AG04449 (cell line): ENCODE results near the gene PPP1R13B.

ENCODE experiments used
- CTCF ChIA-PET: fragments of 350-600 bp; formaldehyde crosslinking; extraction: SDS; loops from one replicate; lab custom pipeline; 2021; ENCODE audit warnings: antibody characterized with exemption; lab: Yijun Ruan, JAX
- POLR2A ChIA-PET: fragments of 400-600, 350-600 bp; formaldehyde crosslinking; extraction: SDS; loops from one replicate; lab custom pipeline; 2020; ENCODE audit warnings: antibody characterized with exemption, inconsistent platforms; lab: Yijun Ruan, JAX
- DNase-seq: peaks from one replicate; pipeline ENCODE4 v3.0.0-alpha.2; 2010; ENCODE audit warnings: low read depth, low spot score
- H3K4me3 ChIP-seq: 2 replicates; pipeline ENCODE4 v1.5.1; 2011; ENCODE audit warnings: low read depth, mild to moderate bottlenecking, control low read depth, low read length
- CTCF ChIP-seq: IDR thresholded peaks from one replicate; pipeline ENCODE4 v1.5.1; 2011; ENCODE audit warnings: mild to moderate bottlenecking, moderate library complexity, low read length, control low read depth, inconsistent platforms; ENCODE audit not compliant: insufficient read depth; ENCODE audit errors: missing control alignments

PPP1R13B gene

GRCh38 chr14:103711516-103712431 is 135.6 kb downstream of the PPP1R13B start:
- TF ChIP-seq CTCF: no peak
- CTCF ChIA-PET: no interaction called here
- no peak for DNase-seq
- POLR2A ChIA-PET: no interaction called here
- H3K4me3 ChIP-seq: no peak overlapping the region

GRCh38 chr14:103710771-103711377 is 136.5 kb downstream of the PPP1R13B start:
- POLR2A ChIA-PET: no interaction called here
- no peak overlapping the region for H3K4me3 ChIP-seq
- DNase-seq: no peak
- TF ChIP-seq CTCF: no peak
- CTCF ChIA-PET: no interaction called here

GRCh38 chr14:103709814-103710213 is 137.6 kb downstream of the PPP1R13B start:
- ChIA-PET CTCF (no interaction called here), POLR2A (no interaction called here)
- no peak for TF ChIP-seq CTCF
- DNase-seq: no peak
- no peak overlapping the region for H3K4me3 ChIP-seq

- H3K4me3 ChIP-seq: no peak overlapping the region
- TF ChIP-seq CTCF: no peak
- POLR2A ChIA-PET: no interaction called here
- CTCF ChIA-PET: no interaction called here
- no peak for DNase-seq
Observed at GRCh38 chr14:103708750-103709187, 138.6 kb downstream of the PPP1R13B start.

GRCh38 chr14:103707329-103708263 is 139.8 kb downstream of the PPP1R13B start:
- ChIA-PET POLR2A (interaction anchor here (1.5 kb wide), 1 partner anchor 22 kb away, joined by 4 read pairs; no protein-coding TSS in a partner anchor), CTCF (no interaction called here)
- no peak overlapping the region for H3K4me3 ChIP-seq
- no peak for DNase-seq
- TF ChIP-seq CTCF: no peak
